NCI-H345 treated with DMSO at 0.1 percent for 48 hours (cell line): ENCODE measurements around the gene IFI27L1.

Source experiments
- DNase-seq: peaks from one replicate; lab custom pipeline; 2025; ENCODE audit not compliant: unreplicated experiment; lab: John Stamatoyannopoulos, UW

IFI27L1 gene

GRCh38 chr14:94077823-94078222 is 3.3 kb upstream of the IFI27L1 start:
- DNase-seq = no peak

DNA sequence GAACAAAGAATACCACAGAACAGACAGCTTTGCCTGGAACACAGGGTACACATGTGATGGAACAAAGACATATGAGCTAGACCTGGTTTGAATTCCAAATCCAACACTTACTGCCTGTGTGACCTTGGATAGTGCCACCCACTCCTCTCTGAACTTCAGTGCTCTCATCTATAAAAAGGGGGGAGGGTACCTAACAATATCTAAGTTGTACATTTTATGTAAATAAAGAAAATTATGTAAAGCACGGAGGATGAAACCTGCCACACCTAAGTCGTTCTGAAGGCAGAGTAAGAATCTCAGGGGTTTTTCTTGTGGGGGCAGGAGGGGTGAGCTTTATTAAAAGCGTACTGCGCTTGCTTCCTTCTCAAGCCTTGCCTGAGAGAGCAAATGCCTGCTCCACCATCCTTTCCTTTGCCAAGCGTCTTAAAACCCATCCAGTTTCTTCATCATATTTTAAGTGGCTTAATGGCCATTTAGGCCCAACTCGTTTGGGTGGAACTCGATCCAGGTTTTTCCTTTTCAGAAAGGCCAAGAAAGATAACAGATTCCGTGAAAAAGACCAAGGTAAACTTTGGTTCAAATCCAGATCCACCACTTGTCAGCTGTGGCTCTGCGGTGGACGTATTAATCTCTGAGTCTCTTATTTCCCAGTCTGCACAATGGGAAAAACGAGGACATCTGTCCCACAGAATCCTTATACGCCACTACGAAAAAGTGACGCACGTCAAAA is 1.1 kb upstream of the IFI27L1 start:
- no peak for DNase-seq

GRCh38 chr14:94081386-94081820 is 293 bp downstream of the IFI27L1 start:
- DNase-seq = no peak

GRCh38 chr14:94087891-94088290 is 6.8 kb downstream of the IFI27L1 start:
- DNase-seq = no peak

- DNase-seq = no peak
Observed at GRCh38 chr14:94088516-94088915, 7.4 kb downstream of the IFI27L1 start.

GRCh38 chr14:94089479-94089878 is 8.4 kb downstream of the IFI27L1 start:
- DNase-seq = no peak

GRCh38 chr14:94093418-94093817 is 12.3 kb downstream of the IFI27L1 start:
- no peak for DNase-seq

- no peak for DNase-seq
Observed at GRCh38 chr14:94097091-94097490, 16.0 kb downstream of the IFI27L1 start.

DNA sequence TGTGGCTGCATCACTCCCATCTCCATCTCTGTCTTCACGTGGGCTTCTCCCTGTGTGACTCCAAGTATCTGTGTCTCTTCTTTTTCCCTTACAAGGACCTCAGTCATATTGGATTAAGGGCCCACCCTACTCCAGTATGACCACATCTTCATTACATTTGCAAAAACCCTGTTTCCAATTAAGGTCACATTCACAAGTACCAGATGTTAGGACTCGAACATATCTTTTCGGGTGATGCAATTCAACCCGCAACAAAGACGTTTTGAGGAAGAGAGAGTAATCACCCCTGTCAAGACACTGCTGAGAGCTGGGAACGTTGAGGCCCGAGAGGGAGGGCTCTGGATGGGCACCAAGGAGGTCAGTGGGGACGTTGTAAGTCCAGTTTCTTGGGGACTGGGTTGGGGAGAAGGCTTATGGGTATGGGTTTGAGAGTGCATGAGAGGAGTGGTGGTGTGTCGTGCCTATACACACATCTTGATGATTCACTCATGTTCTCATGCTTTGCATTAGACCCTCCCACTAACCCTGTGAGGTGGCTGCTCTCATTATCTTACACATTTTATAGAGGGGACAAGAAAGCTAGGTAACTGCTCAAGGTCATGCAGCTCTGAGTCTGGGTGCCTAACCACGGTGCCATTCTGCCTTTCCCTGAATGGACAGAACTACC is 17.3 kb downstream of the IFI27L1 start:
- DNase-seq = no peak

DNA sequence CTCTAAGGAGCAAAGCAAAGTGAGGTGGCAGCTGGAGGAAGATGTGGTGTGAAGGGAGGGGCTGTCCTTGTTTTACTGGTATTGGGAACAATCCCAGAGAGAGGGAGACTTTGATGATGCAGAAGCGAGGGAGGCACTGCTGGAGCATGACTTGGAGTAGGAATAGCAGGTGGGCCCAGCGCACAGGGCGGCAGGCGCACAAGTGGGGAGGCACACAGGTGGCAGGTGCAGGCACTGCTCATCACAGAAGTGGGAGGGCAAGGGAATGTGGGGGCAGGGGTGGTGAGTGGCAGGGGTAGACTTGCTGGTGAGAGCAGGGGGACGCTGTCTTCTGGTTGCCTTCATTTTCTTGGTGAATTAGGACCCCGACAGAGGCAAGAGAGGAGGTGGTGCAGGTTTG is 17.9 kb downstream of the IFI27L1 start:
- no peak for DNase-seq

GRCh38 chr14:94100847-94101246 is 19.7 kb downstream of the IFI27L1 start:
- DNase-seq = no peak

DNA sequence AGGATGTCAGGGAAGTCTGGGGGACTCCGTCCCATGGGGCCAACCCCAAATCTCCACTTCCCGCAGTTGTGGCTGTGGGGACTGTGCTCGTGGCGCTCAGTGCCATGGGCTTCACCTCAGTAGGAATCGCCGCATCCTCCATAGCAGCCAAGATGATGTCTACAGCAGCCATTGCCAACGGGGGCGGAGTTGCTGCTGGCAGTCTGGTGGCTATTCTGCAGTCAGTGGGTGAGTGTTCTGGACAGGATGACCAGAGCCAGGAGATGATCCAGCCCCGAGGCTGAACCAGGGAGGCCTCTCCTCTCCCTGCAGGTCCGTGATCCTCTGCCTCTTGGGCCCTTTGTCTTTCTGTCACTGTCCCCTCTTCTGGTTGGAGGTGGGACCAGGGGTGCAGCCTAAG is 20.6 kb downstream of the IFI27L1 start:
- DNase-seq = no peak

DNA sequence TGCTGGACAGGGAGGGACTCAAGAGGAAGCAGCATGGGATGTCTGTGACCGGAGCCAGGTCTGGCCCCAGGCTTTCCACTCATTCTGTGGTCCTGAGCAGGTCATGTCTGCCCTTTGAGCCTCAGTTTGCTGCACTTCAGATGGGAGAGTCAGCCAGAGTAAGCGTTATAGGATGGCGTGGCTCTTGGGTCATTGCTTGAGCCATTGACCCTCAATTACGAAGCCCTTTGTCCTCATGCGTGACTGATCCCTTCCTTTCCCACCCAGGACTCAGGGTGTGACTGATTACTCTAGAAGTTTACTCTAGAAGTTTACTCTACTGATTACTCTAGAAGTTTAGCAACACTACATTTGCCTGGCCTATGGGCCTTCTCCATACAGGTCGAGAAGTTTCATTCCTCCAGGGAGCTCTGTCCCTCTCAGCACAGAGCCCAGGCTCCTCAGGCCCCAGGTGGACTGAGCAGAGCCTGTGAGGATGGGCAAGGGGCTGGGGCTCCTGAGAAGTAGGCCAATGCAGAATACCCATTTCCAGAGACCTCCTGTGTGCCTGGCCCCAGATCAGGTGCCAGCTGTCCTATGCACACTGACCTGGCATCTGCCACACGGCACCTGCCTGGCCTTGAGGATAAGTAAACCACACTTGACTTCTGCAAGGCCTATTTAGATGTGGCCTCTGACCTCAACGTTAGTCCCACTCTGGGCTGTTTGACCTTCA is 21.8 kb downstream of the IFI27L1 start:
- no peak for DNase-seq

- DNase-seq = no peak
Observed at GRCh38 chr14:94103554-94104150, 22.5 kb downstream of the IFI27L1 start.

DNA sequence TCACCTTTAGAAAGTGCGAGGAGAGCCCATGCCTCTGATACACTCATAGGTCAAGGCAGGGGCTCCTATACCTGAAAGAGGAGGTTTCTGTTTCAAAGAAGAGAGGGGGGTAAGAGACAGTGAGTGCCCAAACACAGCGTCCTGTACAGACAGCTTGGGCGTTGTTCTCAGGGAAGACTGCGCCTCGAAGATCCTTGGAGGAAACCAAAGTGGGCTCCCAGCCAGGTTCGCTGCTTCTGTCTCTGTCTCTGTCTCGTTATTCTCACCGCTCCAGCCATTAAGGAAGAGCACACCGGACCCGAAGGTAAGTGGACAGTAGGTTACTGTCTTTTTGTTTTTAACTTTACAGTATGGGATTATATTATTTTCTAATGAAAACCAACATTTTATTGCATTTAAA is 23.6 kb downstream of the IFI27L1 start:
- DNase-seq = no peak

DNA sequence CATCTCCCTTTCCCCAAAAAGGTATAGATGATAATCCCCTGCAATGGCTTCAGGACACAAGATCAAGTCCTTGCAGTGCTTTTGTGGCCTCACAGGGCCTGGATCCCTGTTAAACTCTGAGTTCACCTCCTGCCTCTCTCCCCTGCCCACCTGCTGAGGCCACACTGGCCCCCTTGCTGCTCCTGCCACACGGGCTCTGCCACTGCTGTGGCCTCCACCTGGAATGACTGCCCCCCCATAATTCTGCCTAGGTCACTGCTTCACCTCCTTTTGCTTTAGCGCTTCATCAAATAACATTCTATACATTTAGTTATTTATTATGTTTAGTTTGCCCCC is 28.8 kb downstream of the IFI27L1 start:
- DNase-seq = no peak

GRCh38 chr14:94110552-94111181 is 29.6 kb downstream of the IFI27L1 start, which contains the start of gene IFI27:
Gene IFI27 (plus strand): TSS chr14:94110736.
- no peak for DNase-seq

GRCh38 chr14:94111276-94112095 is 30.4 kb downstream of the IFI27L1 start:
- DNase-seq = no peak

DNA sequence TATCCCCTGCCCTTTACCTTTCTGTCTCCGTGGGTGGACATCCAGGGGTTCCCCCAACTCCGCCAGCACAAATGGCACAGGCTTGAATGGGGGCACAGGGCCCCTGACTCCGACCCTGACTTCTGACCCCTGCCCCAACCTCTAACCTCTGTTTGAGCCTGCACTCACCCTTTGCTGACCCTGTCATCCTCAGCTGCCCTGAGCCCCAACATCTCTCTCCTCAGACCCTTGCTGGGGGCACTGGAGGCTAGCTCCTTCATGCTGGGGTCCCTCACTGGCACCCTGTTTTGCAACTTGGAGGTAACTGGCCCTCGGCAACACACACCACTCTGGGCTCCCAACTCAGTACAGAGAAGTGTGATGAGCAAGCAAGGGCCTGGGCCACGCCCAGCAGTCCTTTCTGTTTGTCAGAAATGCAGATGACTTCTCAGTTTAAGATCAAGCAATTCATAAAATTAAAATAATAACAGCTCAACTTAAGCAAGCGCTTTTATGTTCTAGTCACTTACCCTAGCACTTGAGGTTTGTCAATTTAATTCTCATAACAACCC is 31.5 kb downstream of the IFI27L1 start:
- no peak for DNase-seq

DNA sequence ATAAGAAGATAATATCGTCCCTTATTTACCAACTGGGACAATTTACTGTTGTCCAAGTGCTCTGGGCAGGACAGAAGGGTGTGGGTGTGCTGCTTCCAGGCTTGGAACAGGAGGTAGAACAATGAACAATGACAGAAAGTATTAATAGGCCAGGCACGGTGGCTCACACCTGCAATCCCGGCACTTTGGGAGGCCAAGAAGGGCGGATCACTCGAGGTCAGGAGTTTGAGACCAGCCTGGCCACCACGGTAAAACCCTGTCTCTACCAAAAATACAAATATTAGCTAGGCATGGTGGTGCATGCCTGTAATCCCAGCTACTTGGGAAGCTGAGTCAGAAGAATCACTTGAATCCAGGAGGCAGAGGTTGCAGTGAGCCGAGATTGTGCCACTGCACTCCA is 32.0 kb downstream of the IFI27L1 start:
- no peak for DNase-seq
